Chondrocyte (in vitro differentiated cells): Measurements from ENCODE around the gene FBXO36. TPM values are rescaled to one million over a fixed set of nuclear protein-coding genes. Genes with fewer than 3 reads are reported as not detected.
A peak's percentile ranks its signal among the peaks of the same experiment; 100 is the strongest.

Experiments used
- DNase-seq: peaks from one replicate; pipeline ENCODE4 v3.0.0; 2021; ENCODE audit warnings: mixed read lengths, low spot score
- H3K27ac Mint-ChIP-seq: one replicate; pipeline ENCODE4 v1.8.0; 2021; ENCODE audit warnings: mild to moderate bottlenecking, moderate library complexity, mixed read lengths; ENCODE audit not compliant: unreplicated experiment
- H3K27me3 Mint-ChIP-seq: 2 replicates; pipeline ENCODE4 v1.8.0; 2021; ENCODE audit warnings: low read depth, mixed read lengths
- H3K36me3 Mint-ChIP-seq: 2 replicates; pipeline ENCODE4 v1.8.0; 2021; ENCODE audit warnings: low read depth, mixed read lengths
- H3K4me1 Mint-ChIP-seq: 2 replicates; pipeline ENCODE4 v1.8.0; 2021; ENCODE audit warnings: low read depth, mild to moderate bottlenecking, mixed read lengths
- H3K4me3 Mint-ChIP-seq: one replicate; pipeline ENCODE4 v1.8.0; 2021; ENCODE audit warnings: mild to moderate bottlenecking, moderate library complexity, mixed read lengths; ENCODE audit not compliant: unreplicated experiment
- H3K9me3 Mint-ChIP-seq: 2 replicates; pipeline ENCODE4 v1.8.0; 2021; ENCODE audit warnings: low read depth, mixed read lengths
- total RNA-seq: library from RNA; stranded (reverse); gene quantifications from 3 replicates; pipeline ENCODE4 v1.2.1, GENCODE V29; 2021
- TF ChIP-seq, protein P1 (sequence below): fragments of 200-600 bp; sonication (generic); IDR thresholded peaks from 2 replicates; pipeline ENCODE4 v1.5.0; 2021; ENCODE audit warnings: antibody characterized with exemption, mild to moderate bottlenecking, moderate library complexity

Gene FBXO36
- total RNA-seq, 1 donor from 2014 or later = 3.0 TPM

DNA sequence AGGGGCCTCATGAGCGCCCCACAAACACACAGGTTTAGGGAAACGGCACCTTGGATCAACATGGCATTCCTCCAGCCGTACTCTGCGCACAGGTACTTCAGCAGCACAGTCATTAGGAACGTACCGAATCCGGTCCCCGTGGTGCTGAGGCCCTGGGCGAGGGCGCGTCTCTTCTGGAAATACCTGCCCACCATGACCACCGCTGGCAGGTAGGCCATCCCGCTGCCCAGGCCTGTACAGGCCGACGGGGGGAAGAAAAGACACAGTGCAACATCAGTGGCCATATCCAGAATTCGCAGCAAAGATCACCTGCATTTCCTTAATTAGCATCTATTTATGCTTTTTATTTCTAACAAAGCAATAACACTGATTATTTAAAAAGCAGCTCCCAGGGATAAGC, 124.2 kb downstream of the FBXO36 start:
- no peak overlapping the region for H3K4me3 Mint-ChIP-seq
- TF ChIP-seq, protein P1, sequence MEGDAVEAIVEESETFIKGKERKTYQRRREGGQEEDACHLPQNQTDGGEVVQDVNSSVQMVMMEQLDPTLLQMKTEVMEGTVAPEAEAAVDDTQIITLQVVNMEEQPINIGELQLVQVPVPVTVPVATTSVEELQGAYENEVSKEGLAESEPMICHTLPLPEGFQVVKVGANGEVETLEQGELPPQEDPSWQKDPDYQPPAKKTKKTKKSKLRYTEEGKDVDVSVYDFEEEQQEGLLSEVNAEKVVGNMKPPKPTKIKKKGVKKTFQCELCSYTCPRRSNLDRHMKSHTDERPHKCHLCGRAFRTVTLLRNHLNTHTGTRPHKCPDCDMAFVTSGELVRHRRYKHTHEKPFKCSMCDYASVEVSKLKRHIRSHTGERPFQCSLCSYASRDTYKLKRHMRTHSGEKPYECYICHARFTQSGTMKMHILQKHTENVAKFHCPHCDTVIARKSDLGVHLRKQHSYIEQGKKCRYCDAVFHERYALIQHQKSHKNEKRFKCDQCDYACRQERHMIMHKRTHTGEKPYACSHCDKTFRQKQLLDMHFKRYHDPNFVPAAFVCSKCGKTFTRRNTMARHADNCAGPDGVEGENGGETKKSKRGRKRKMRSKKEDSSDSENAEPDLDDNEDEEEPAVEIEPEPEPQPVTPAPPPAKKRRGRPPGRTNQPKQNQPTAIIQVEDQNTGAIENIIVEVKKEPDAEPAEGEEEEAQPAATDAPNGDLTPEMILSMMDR = no peak
- H3K9me3 Mint-ChIP-seq = peaks cover 4% of the 10 kb centered on the region
- no peak for DNase-seq
- H3K36me3 Mint-ChIP-seq = peaks cover 3% of the 10 kb centered on the region
- no peaks in the 10 kb centered on the region for H3K27me3 Mint-ChIP-seq
- H3K4me1 Mint-ChIP-seq = no peaks in the 10 kb centered on the region
- no peak overlapping the region for H3K27ac Mint-ChIP-seq

DNA sequence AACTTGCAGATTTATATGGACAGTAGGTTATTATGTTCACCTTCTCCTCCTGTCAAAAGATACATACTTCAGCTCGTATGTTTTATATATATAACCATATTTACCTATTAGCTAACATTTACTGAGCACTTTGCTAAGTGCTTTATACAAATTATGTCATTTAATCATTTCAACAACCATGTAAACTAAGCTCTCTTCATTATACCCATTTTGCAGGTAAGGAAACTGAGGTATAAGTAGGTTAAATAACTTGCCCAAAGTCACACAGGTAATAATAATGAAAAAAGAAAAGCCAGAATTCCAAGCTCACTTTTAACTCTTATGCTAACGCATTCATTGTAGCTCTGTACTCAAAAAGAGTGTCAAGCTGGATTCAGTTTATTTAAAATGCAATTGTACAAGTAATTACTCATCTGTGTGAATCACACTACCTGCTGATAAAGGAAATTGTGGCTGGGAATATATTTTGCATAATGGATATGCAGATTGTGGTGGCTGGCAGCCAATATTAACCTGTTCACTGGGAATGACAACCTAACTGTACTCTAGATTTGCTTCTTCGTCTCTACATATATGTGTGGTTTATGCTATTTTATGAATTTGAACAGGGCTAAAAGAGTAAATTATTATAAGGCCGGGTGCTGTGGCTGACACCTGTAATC, 125.8 kb downstream of the FBXO36 start:
- Mint-ChIP-seq H3K27me3 (no peaks in the 10 kb centered on the region), H3K4me3 (no peak overlapping the region), H3K27ac (no peak overlapping the region), H3K36me3 (peaks cover 3% of the 10 kb centered on the region), H3K9me3 (no peaks in the 10 kb centered on the region), H3K4me1 (peaks cover 10% of the 10 kb centered on the region)
- no peak for DNase-seq
- TF ChIP-seq, protein P1 = no peak

DNA sequence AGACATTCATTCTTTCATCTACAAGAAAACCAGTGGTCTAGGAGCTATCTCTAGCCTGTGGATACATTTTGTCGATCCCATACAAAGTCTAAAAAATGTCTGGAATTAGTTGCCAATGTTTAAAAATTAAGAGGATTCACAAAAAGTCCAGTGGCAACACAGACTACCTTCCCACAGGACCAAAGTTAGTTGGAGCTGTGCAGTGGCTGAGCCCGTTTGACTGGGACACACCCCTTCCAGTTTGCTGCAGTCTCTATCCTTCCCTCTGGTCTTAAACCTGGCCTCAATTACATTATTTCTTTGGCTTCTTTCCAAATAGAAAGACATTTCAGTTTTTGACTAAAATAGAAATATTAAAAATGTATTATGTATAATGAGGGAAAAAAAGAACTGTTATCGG, 127.8 kb downstream of the FBXO36 start:
- Mint-ChIP-seq H3K27me3 (no peaks in the 10 kb centered on the region), H3K36me3 (peaks cover 3% of the 10 kb centered on the region), H3K9me3 (no peaks in the 10 kb centered on the region), H3K27ac (no peak overlapping the region), H3K4me1 (peaks cover 28% of the 10 kb centered on the region), H3K4me3 (no peak overlapping the region)
- TF ChIP-seq, protein P1 = no peak
- no peak for DNase-seq

GRCh38 chr2:230052299-230052698, 130.0 kb downstream of the FBXO36 start:
- DNase-seq = no peak
- H3K9me3 Mint-ChIP-seq = no peaks in the 10 kb centered on the region
- H3K27ac Mint-ChIP-seq = peak overlapping the region; percentile 92
- peaks cover 36% of the 10 kb centered on the region for H3K4me1 Mint-ChIP-seq
- TF ChIP-seq, protein P1 = no peak
- H3K4me3 Mint-ChIP-seq = no peak overlapping the region
- no peaks in the 10 kb centered on the region for H3K27me3 Mint-ChIP-seq
- H3K36me3 Mint-ChIP-seq = no peaks in the 10 kb centered on the region

GRCh38 chr2:230053753-230054478, 131.6 kb downstream of the FBXO36 start:
- DNase-seq = no peak
- Mint-ChIP-seq H3K27ac (peak overlapping the region; percentile 8), H3K36me3 (peaks cover 2% of the 10 kb centered on the region), H3K9me3 (no peaks in the 10 kb centered on the region), H3K27me3 (no peaks in the 10 kb centered on the region), H3K4me1 (peaks cover 36% of the 10 kb centered on the region), H3K4me3 (no peak overlapping the region)
- TF ChIP-seq, protein P1 = no peak
